Epithelial cell of proximal tubule (primary cell): ENCODE data around the gene PDILT. TPM values are rescaled to one million over a fixed set of nuclear protein-coding genes. Genes with fewer than 3 reads are reported as not detected.

Experiments used
- DNase-seq: peaks from one replicate; pipeline ENCODE4 v3.0.0-alpha.2; 2011; ENCODE audit warnings: low read depth
- H3K4me3 ChIP-seq: 2 replicates; pipeline ENCODE4 v1.5.1; 2011; ENCODE audit warnings: low read depth, mild to moderate bottlenecking, low read length
- CTCF ChIP-seq: conservative IDR thresholded peaks from 2 replicates; pipeline ENCODE4 v1.5.1; 2012; ENCODE audit warnings: low read depth, mild to moderate bottlenecking, low read length
- total RNA-seq: library from RNA; depleted of rRNA; stranded (reverse); fragments of >200 nt; gene quantifications from 2 replicates; pipeline ENCODE4 v1.2.3, GENCODE V29; 2015

The PDILT gene
- total RNA-seq, 1 donor from 2014 or later, result not detected

- H3K4me3 ChIP-seq, result no peak overlapping the region
- TF ChIP-seq CTCF, result no peak
- no peak for DNase-seq
Measured at GRCh38 chr16:20402651-20403050, 1.9 kb downstream of the PDILT start.

- no peak overlapping the region for H3K4me3 ChIP-seq
- DNase-seq, result no peak
- no peak for TF ChIP-seq CTCF
Measured at GRCh38 chr16:20401475-20402016, 3.0 kb downstream of the PDILT start.

- H3K4me3 ChIP-seq, result no peak overlapping the region
- TF ChIP-seq CTCF, result no peak
- DNase-seq, result no peak
Measured at GRCh38 chr16:20401066-20401465, 3.5 kb downstream of the PDILT start.

- DNase-seq, result no peak
- no peak overlapping the region for H3K4me3 ChIP-seq
- no peak for TF ChIP-seq CTCF
Measured at GRCh38 chr16:20399185-20399584, 5.4 kb downstream of the PDILT start.

GRCh38 chr16:20398603-20399002 lies 5.9 kb downstream of the PDILT start:
- TF ChIP-seq CTCF, result no peak
- DNase-seq, result no peak
- H3K4me3 ChIP-seq, result no peak overlapping the region

GRCh38 chr16:20397468-20398074 lies 7.0 kb downstream of the PDILT start:
- no peak for DNase-seq
- TF ChIP-seq CTCF, result no peak
- H3K4me3 ChIP-seq, result no peak overlapping the region

GRCh38 chr16:20396846-20397467 lies 7.6 kb downstream of the PDILT start:
- DNase-seq, result no peak
- TF ChIP-seq CTCF, result no peak
- H3K4me3 ChIP-seq, result no peak overlapping the region
